ENCODE data around the gene CEP112. TPM values are rescaled to one million over a fixed set of nuclear protein-coding genes. Genes with fewer than 3 reads are reported as not detected.
A peak's percentile ranks its signal among the peaks of the same experiment; 100 is the strongest.

The CEP112 gene
- total and polyA plus RNA-seq, 2 of the 13 experiments (the other 11 are each of a cell fraction or from before 2014, with no cell fraction given): 1.2 to 3.4 TPM

GRCh38 chr17:65739034-65739433, 452.9 kb downstream of the CEP112 start:
- Histone ChIP-seq H3K27ac (ENCODE audit: extremely low read length, insufficient read depth, low read length) (no peak overlapping the region), H3K9ac (ENCODE audit: insufficient read depth, low read depth, low read length) (no peak overlapping the region), H3K4me1 (ENCODE audit: insufficient read depth, low read length) (no peaks in the 10 kb centered on the region), H2AFZ (ENCODE audit: low read length) (no peak overlapping the region), H3K79me2 (ENCODE audit: insufficient read depth, low read length) (no peaks in the 10 kb centered on the region), H3K27me3 (ENCODE audit: control insufficient read depth in 1 of 2, insufficient read depth in 2 of 2, low read length in 2 of 2) (no peaks in the 10 kb centered on the region), H3K36me3 (replicated peaks in 1 of 2; ENCODE audit: control insufficient read depth in 1 of 2, insufficient read depth in 2 of 2, low read length in 2 of 2) (no peaks in the 10 kb centered on the region), H3K4me3 (replicated peaks in 1 of 3; ENCODE audit: insufficient read depth in 1 of 3, low read depth in 2 of 3, low read length in 3 of 3) (no peak overlapping the region), H3K4me2 (ENCODE audit: low read depth, low read length) (no peak overlapping the region), H3K9me3 (ENCODE audit: low read length) (peaks cover 7% of the 10 kb centered on the region; the same call in 1 of the 2 replicates), H4K20me1 (ENCODE audit: insufficient read depth, low read length) (no peaks in the 10 kb centered on the region)
- CTCF ChIA-PET (ENCODE audit: low intra/inter-chr PET ratio, low total read pairs): no interaction called here
- TF ChIP-seq CBX1 (IDR thresholded peaks at IDR 0.05; ENCODE audit: low read depth): no peak
- TF ChIP-seq HOXA9 (CRISPR knock-in tag; IDR thresholded peaks at IDR 0.05; ENCODE audit: borderline replicate concordance): no peak
- no peak for TF ChIP-seq PAX8 (CRISPR knock-in tag; IDR thresholded peaks at IDR 0.05; ENCODE audit: borderline replicate concordance)
- TF ChIP-seq THAP8 (CRISPR knock-in tag; IDR thresholded peaks at IDR 0.05; ENCODE audit: borderline replicate concordance): no peak
- TF ChIP-seq ZNF331 (CRISPR knock-in tag; IDR thresholded peaks at IDR 0.05): peak; percentile 100
- TF ChIP-seq ZHX2 (IDR thresholded peaks at IDR 0.05; ENCODE audit: low read depth): no peak
- no peak for TF ChIP-seq ZHX2 (CRISPR knock-in tag; IDR thresholded peaks at IDR 0.05; ENCODE audit: borderline replicate concordance)
- no TSS peak for BruUV-seq (replicated peaks)
- in situ Hi-C loops (cut with HindIII; ENCODE audit: extremely low pct_ligation_motif_present, low pct_unique_long_range_greater_than_20kb): no loop called here
- POLR2A ChIA-PET: no interaction called here
- DNase-seq (ENCODE audit: low spot score): no peak
- FAIRE-seq: no peak
- ATAC-seq: no peak
- intact Hi-C loops (cut with micrococcal nuclease; ENCODE audit: unreplicated experiment): no loop called here

All from HepG2 (cell line).